T1000 (cell line): Measurements from ENCODE around the gene IP6K3.

ENCODE experiments used
- DNase-seq: peaks from one replicate; lab custom pipeline; 2025; ENCODE audit warnings: mixed read lengths; lab: John Stamatoyannopoulos, UW

IP6K3 gene

GRCh38 chr6:33740794-33741193, 5.9 kb downstream of the IP6K3 start:
- DNase-seq = no peak

- no peak for DNase-seq
Measured at GRCh38 chr6:33740204-33740608, 6.5 kb downstream of the IP6K3 start.

DNA sequence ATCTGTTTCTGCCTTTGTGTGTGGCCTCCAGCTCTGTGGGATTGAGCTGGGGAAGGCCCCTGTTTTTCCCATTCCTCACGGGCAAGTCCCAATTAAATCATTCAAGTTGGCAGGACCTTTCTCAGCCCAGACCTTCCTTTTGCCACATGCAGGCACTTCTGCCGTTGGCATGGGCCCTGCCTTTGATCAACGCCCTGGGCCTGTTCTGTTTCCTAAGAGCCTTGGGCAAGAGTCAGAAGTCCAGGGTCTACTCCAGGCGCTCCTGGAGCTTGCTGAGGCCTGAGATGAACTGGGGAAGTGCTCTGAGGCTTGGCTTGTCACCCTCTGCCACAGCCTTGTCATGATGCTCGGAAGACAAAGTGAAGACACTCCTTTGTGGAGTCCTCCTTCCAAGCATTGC, 7.1 kb downstream of the IP6K3 start:
- no peak for DNase-seq

- no peak for DNase-seq
Measured at GRCh38 chr6:33738879-33739278, 7.8 kb downstream of the IP6K3 start.

DNA sequence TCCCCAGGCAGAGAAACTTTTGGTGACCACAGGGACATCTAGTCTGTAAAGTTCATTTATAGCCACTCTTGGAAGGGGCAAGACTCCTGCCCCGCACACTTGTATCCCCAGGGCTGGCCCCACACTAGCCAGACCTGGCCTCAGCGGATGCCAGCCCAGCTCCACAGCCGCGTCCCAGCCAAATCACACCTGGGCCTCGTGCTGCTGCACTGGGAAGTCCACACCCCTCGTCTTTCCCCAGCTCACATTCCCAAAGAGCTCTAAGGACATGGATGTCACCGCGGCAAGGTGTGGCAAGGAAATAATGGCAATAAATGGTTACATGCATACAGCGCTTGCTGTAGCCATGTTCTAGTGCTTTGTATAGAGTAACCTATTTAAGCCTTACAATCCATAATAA, 8.6 kb downstream of the IP6K3 start:
- no peak for DNase-seq

- no peak for DNase-seq
Measured at GRCh38 chr6:33737267-33738026, 9.3 kb downstream of the IP6K3 start.

- no peak for DNase-seq
Measured at GRCh38 chr6:33735216-33735615, 11.5 kb downstream of the IP6K3 start.

GRCh38 chr6:33733709-33734007, 13.0 kb downstream of the IP6K3 start:
- DNase-seq = no peak

GRCh38 chr6:33732817-33733708, 13.6 kb downstream of the IP6K3 start:
- DNase-seq = no peak

- no peak for DNase-seq
Measured at GRCh38 chr6:33732385-33732784, 14.3 kb downstream of the IP6K3 start.

- DNase-seq = no peak
Measured at GRCh38 chr6:33731751-33732282, 14.9 kb downstream of the IP6K3 start.

GRCh38 chr6:33731035-33731434, 15.7 kb downstream of the IP6K3 start:
- no peak for DNase-seq

- DNase-seq = no peak
Measured at GRCh38 chr6:33730611-33731010, 16.1 kb downstream of the IP6K3 start.

DNA sequence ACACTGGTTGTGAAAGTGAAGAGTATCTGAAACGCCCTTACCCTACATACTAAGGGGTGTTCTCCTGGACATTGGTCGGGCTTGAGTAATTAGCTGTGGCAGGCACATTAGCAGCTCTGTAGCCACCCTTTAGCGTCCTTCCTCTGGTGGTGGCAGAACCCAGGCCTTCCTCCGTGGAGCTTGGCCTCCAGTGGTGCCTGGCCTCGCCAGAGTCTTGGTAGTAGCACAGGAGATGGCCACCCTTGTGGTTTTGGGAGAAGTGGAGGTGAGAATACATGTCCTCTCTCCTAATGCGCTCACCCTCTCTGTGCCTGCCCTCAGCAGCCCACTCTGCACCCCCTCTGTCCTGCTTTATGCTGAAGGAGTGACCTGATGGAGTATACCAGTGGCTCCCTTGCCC, 17.6 kb downstream of the IP6K3 start:
- no peak for DNase-seq

GRCh38 chr6:33728438-33728837, 18.3 kb downstream of the IP6K3 start:
- DNase-seq = no peak

GRCh38 chr6:33727932-33728331, 18.8 kb downstream of the IP6K3 start:
- no peak for DNase-seq

DNA sequence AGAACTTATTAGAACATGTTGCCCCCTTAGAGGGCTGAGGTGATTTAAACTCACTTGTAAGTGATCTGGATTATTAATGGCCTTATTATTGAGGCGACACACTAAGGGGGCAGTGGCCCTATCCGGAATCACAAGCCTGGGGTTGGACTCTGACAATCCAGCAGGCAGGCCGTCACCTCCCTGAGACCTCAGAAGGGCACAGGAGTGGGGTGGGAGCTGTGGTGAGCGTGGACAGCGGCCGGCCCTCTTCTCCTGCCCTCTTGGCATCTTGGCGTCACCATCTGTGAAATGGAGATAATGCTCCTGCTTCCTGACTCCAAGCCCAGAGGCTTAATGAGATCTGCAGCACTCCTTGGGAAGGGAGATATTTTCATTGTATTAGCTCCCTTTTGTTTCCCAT, 19.6 kb downstream of the IP6K3 start:
- DNase-seq = no peak

GRCh38 chr6:33726696-33727095, 20.0 kb downstream of the IP6K3 start:
- no peak for DNase-seq

GRCh38 chr6:33725891-33726673, 20.6 kb downstream of the IP6K3 start:
- no peak for DNase-seq

DNA sequence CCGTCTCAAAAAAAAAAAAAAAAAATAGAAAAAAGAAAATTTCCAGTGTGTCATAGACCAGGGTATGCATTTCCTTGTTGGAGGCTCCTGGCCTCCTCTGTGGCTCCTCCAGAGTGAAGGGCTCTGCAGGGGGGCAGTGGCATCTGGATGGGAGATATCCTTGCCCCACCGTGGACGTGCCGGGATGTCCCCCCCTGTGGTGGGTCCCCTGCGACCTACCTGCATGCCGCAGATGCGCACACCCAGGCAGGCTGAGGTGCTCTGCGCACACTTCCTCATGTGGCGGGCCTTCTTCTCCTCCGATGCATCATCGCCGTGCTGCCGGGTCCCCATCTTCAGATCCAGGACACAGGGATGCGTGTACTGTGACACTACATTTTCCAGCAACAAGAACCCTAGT, 21.5 kb downstream of the IP6K3 start:
- no peak for DNase-seq

DNA sequence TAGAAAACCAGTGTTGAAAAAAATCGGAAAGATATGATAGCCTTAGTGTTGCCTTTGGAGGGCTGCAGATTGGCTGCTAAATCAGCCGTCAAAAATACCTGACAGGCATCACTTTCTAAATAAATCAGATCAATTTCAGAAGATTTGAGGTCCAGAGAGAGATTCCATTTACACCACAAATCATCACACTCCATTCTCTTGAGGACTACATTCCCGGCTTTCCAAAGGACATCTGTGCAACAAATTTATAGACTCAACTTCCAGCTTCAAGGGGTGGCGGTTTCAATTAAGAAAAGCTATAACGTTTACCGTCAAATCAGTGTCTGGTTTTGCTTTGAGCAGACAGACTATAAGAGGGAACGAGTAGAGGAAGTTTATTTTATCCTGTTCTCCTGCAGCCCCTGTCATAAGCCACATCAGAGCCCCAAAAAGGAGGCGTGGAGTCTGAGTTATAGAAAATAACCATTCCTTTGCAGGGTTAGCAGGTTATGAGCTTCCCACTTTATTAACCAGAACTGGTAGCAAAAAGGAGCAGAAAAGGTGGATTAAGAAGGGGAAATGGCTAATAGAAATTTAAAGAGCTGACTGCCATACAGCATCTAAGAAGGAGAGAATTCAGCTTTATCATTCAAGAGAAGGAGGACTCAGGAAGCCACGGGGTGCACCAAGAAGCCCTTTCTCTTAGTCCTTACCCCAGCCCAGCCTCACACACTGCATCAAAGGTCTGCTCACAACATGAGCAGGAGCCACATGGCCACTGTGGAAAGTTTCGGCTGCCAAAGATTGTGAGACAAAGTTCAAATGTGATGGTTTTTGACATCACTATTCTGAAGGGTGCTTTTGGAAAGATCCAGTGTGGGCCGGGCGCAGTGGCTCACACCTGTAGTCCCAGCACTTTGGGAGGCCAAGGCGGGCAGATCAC, 22.3 kb downstream of the IP6K3 start:
- no peak for DNase-seq
